GM19468 (cell line): ENCODE results near the gene KCND1.

Source experiments
- ATAC-seq: cut with Tn5 transposase; IDR thresholded peaks from one replicate; pipeline ENCODE4 v1.9.1; 2021; ENCODE audit warnings: mild to moderate bottlenecking, moderate library complexity, moderate number of reproducible peaks; ENCODE audit not compliant: unreplicated experiment; ENCODE audit errors: extremely low read depth

The KCND1 gene

GRCh38 chrX:48975541-48975940, 3.9 kb upstream of the KCND1 start:
- no peak for ATAC-seq

GRCh38 chrX:48975041-48975440, 3.4 kb upstream of the KCND1 start:
- no peak for ATAC-seq

GRCh38 chrX:48974574-48974973, 2.9 kb upstream of the KCND1 start:
- no peak for ATAC-seq

GRCh38 chrX:48974033-48974432, 2.4 kb upstream of the KCND1 start:
- no peak for ATAC-seq

- no peak for ATAC-seq
Measured at GRCh38 chrX:48972220-48973164, 848 bp upstream of the KCND1 start.

GRCh38 chrX:48969471-48969870, 2.2 kb downstream of the KCND1 start:
- no peak for ATAC-seq

GRCh38 chrX:48968377-48968776, 3.3 kb downstream of the KCND1 start:
- ATAC-seq = no peak

GRCh38 chrX:48966796-48967579, 4.7 kb downstream of the KCND1 start:
- ATAC-seq = no peak

GRCh38 chrX:48965959-48966358, 5.7 kb downstream of the KCND1 start:
- no peak for ATAC-seq

GRCh38 chrX:48961585-48962091, 10.0 kb downstream of the KCND1 start:
- ATAC-seq = no peak

- no peak for ATAC-seq
Measured at GRCh38 chrX:48960291-48960690, 11.4 kb downstream of the KCND1 start.

- no peak for ATAC-seq
Measured at GRCh38 chrX:48958635-48959094, 13.0 kb downstream of the KCND1 start.

GRCh38 chrX:48957827-48958634, 13.6 kb downstream of the KCND1 start:
- peak; percentile 78 for ATAC-seq

- ATAC-seq = no peak
Measured at GRCh38 chrX:48957477-48957826, 14.2 kb downstream of the KCND1 start, which contains the start of gene OTUD5. TSS of gene OTUD5 (minus strand) at chrX:48957607. CDS start at chrX:48957570, 37 bp downstream.

- no peak for ATAC-seq
Measured at GRCh38 chrX:48956728-48957414, 14.8 kb downstream of the KCND1 start.

- ATAC-seq = no peak
Measured at GRCh38 chrX:48948589-48948988, 23.1 kb downstream of the KCND1 start.

GRCh38 chrX:48945517-48946348, 25.9 kb downstream of the KCND1 start:
- ATAC-seq = no peak

GRCh38 chrX:48942895-48943294, 28.7 kb downstream of the KCND1 start:
- no peak for ATAC-seq
